ENCODE measurements around the gene IGSF3.

The IGSF3 gene

DNA sequence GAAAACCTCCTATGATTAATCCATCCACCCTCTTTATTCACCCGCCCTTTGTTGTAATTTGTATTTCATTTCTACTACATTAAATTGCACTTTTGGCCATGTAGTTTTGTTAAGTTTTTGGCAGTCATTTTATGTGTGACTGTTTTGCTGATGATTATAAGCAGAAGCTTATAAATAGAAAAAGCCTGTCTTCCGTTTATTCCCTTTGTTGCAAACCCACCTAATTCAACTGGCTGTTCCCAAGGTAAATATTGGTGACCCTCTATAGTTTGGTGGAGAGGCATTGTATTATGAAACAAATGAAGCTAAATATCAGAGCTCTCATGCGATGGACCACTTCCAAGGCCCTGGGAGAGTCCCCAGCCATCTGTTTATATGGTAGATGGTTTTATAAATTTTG is 36.7 kb upstream of the IGSF3 start:
- H3K27ac ChIP-seq, result no peak overlapping the region
- POLR2A ChIA-PET (ENCODE audit: low non-redundant PET), result no interaction called here
- CTCF ChIA-PET, result no interaction called here
- TF ChIP-seq, protein P1, sequence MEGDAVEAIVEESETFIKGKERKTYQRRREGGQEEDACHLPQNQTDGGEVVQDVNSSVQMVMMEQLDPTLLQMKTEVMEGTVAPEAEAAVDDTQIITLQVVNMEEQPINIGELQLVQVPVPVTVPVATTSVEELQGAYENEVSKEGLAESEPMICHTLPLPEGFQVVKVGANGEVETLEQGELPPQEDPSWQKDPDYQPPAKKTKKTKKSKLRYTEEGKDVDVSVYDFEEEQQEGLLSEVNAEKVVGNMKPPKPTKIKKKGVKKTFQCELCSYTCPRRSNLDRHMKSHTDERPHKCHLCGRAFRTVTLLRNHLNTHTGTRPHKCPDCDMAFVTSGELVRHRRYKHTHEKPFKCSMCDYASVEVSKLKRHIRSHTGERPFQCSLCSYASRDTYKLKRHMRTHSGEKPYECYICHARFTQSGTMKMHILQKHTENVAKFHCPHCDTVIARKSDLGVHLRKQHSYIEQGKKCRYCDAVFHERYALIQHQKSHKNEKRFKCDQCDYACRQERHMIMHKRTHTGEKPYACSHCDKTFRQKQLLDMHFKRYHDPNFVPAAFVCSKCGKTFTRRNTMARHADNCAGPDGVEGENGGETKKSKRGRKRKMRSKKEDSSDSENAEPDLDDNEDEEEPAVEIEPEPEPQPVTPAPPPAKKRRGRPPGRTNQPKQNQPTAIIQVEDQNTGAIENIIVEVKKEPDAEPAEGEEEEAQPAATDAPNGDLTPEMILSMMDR (conservative IDR thresholded peaks at IDR 0.05; ENCODE audit: low read depth), result no peak
- no peak for DNase-seq (ENCODE audit: low spot score)

DNA sequence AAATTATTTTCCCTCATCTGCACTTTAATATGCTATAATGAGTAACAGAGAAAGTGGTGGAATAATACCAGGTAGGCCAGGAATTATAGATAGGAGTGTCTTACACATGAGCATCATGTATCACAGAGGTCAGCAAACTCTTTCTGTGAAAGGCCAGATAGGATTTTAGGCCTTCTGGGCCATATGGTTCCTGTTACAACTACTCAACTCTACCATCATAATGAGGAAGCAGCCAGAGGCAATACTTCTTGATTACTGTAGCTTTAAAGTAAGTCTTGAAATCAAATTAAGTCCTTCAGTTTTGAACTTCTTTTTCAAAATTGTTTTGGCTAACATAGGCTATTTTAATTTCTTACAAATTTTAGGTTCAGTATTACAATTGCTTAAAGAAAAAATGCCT is 32.1 kb upstream of the IGSF3 start:
- TF ChIP-seq, protein P1 (conservative IDR thresholded peaks at IDR 0.05; ENCODE audit: low read depth), result no peak
- ChIA-PET POLR2A (ENCODE audit: low non-redundant PET) (no interaction called here), CTCF (interaction anchor here (0.6 kb wide), 1 partner anchor 454 kb away, joined by 3 read pairs; no protein-coding TSS in a partner anchor)
- DNase-seq (ENCODE audit: low spot score), result no peak
- no peak overlapping the region for H3K27ac ChIP-seq

DNA sequence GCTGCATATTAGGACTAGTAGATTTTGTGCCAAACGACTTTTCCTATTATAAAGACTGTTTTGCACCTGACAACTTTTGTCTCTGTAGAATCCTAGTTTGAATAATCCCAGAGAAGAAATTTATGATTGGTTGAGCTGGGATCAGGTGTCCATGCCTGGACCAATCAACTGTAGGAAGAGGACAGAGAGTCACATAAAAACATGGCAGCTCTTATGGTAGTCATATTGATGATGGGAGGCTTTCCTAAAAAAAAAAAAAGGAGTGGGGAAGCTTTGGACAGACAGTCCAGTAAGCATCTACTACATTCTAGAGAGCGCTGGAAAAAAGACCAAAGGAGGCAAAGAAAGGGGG is 30.7 kb upstream of the IGSF3 start:
- H3K27ac ChIP-seq, result no peak overlapping the region
- TF ChIP-seq, protein P1 (conservative IDR thresholded peaks at IDR 0.05; ENCODE audit: low read depth), result no peak
- ChIA-PET POLR2A (ENCODE audit: low non-redundant PET) (no interaction called here), CTCF (interaction anchor here (0.7 kb wide), 1 partner anchor 30 kb away, joined by 3 read pairs; no protein-coding TSS in a partner anchor)
- no peak for DNase-seq (ENCODE audit: low spot score)

DNA sequence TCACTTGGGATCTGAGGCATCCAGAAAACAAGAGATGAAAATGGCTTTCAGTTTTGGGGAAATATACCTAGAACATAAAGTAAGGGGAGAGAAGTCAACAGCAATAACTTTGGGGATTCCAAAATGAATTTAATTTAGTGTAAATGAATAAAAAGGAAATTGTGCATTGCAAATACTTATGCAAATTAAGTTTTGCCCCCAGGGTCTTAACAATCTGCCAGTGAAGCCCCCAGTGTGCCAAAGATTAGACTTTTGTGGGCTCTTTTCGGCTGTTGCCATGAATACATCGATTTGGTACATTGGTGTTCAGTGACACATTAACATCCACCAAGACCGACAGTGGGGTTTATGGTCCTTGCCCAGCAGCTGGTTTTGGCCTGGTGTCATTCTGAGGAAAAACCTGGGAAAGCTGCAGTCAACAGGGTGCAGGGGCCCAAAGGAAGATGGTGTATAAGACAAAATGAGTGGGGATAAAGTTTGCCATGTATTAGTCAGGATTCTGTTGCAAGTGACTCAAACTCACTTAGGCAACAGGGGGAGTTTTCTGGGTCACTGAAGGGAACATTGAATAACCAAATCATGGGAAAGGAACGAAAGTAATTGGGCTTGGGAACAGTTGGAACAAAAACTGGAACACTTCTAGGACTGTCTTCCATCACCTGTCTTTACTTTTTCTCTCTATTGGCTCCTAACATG is 30.2 kb upstream of the IGSF3 start:
- TF ChIP-seq, protein P1 (conservative IDR thresholded peaks at IDR 0.05; ENCODE audit: low read depth), result no peak
- peak overlapping the region; percentile 74 for H3K27ac ChIP-seq
- DNase-seq (ENCODE audit: low spot score), result peak; percentile 48
- CTCF ChIA-PET, result interaction anchor here (0.7 to 0.9 kb wide), 2 partner anchors 29 to 275 kb away, joined by 3 to 4 read pairs; no protein-coding TSS in a partner anchor
- POLR2A ChIA-PET (ENCODE audit: low non-redundant PET), result no interaction called here

DNA sequence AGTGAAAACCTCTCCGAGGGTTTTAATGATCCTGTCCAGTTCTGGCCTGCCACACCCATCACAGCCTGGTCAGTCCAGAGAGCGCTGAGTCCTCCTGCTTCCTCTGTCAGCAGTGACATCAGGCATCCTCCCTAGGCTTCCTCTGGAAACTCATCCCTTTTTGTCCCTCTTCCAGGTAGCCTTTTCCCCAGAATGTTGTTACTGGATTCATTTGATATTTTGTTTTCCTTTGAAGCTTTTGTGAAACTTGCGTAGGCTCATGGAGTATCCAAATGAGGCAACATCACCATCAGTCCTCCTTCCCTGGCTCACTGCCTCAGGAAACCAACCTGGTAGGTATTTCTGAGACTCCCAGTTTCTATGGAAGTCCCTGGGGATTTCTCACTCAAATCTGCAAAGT is 27.0 kb upstream of the IGSF3 start:
- ChIA-PET POLR2A (ENCODE audit: low non-redundant PET) (no interaction called here), CTCF (interaction anchor here (0.8 kb wide), 1 partner anchor 27 kb away, joined by 3 read pairs; no protein-coding TSS in a partner anchor)
- H3K27ac ChIP-seq, result peak overlapping the region; percentile 96
- TF ChIP-seq, protein P1 (conservative IDR thresholded peaks at IDR 0.05; ENCODE audit: low read depth), result no peak
- no peak for DNase-seq (ENCODE audit: low spot score)

DNA sequence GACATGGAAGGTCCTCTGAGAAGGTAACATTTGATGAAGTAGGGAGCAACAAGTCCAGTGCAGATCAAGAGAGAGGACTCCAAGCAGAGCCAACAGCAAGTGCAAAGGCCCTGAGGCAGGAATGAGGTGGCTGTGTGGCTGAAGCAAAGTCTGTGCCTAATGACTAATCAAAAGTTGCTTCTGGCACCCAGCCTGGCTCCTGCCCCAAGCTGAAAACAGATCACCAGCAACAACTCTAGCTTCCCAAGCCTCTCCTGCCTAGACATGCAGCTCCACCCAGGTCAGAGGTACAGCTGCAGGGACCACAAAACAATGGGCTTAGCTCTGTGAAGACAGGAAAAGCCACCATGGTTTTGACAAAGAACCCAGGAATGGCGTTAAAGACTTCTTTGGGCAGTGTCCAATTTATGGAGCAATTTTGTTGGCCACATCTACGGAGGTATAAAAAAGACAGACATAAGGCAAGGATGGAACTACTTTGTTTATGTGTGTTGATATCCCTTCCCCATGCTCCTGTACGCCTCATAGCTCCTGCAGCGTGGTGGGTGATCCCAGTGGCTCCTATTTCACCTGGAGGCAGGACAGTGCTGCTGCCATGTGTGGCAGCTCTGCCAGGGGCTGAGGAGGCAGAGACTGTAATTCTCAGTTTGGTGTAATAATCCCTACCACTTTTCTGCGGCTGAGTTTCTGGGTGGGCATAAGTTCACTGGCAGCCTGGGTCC is 26.4 kb upstream of the IGSF3 start:
- TF ChIP-seq, protein P1 (conservative IDR thresholded peaks at IDR 0.05; ENCODE audit: low read depth), result no peak
- POLR2A ChIA-PET (ENCODE audit: low non-redundant PET), result no interaction called here
- H3K27ac ChIP-seq, result peak overlapping the region; percentile 96
- peak; percentile 85 for DNase-seq (ENCODE audit: low spot score)
- CTCF ChIA-PET, result interaction anchor here (0.8 kb wide), 1 partner anchor 27 kb away, joined by 3 read pairs; no protein-coding TSS in a partner anchor

All from RWPE1 (cell line).